ENCODE measurements around the gene NLGN4X. TPM values are rescaled to one million over a fixed set of nuclear protein-coding genes. Genes with fewer than 3 reads are reported as not detected.

Gene NLGN4X
- total and polyA plus RNA-seq, 2 donors (not counting 3 experiments of a cell fraction or from before 2014, with no cell fraction given) = 0.03 TPM; not detected in 1

GRCh38 chrX:6131287-6131686 lies 97.4 kb downstream of the NLGN4X start:
- H3K4me3 ChIP-seq (replicated peaks in 1 of 3; ENCODE audit: insufficient read depth in 1 of 3, low read depth in 1 of 3, low read length in 3 of 3) = no peak overlapping the region
- H4K20me1 ChIP-seq (replicated peaks; ENCODE audit: control insufficient read depth, extremely low read depth, insufficient read depth, low read length) = no peaks in the 10 kb centered on the region
- BruUV-seq (replicated peaks) = no TSS peak
- H3K9me1 ChIP-seq (replicated peaks; ENCODE audit: control insufficient read depth, extremely low read depth, insufficient read depth, low read length) = no peaks in the 10 kb centered on the region
- H3K4me1 ChIP-seq (ENCODE audit: control insufficient read depth, extremely low read depth, insufficient read depth, low read length) = no peaks in the 10 kb centered on the region
- intact Hi-C loops (cut with micrococcal nuclease) = no loop called here
- H3K9ac ChIP-seq (replicated peaks; ENCODE audit: extremely low read depth, insufficient read depth, low read length) = no peak overlapping the region
- no peak overlapping the region for H3K4me2 ChIP-seq (ENCODE audit: insufficient read depth, low read length)
- H3K79me2 ChIP-seq (ENCODE audit: control insufficient read depth, insufficient read depth, low read length) = no peaks in the 10 kb centered on the region
- H3K27ac ChIP-seq (ENCODE audit: insufficient read depth, low read depth, low read length) = no peak overlapping the region
- DNase-seq (ENCODE audit: low read depth, low spot score) (no peak), FAIRE-seq (no peak)
- POLR2A ChIA-PET = no interaction called here
- dilution Hi-C loops (cut with MboI; ENCODE audit: extremely low pct_ligation_motif_present, low sequenced_read_pairs) = no loop called here
- CTCF ChIA-PET = no interaction called here
- H3K36me3 ChIP-seq (ENCODE audit: control insufficient read depth in 2 of 2, extremely low read depth in 1 of 2, insufficient read depth in 2 of 2, low read length in 2 of 2) = no peaks in the 10 kb centered on the region
- no peaks in the 10 kb centered on the region for H3K27me3 ChIP-seq (ENCODE audit: control insufficient read depth in 2 of 2, insufficient read depth in 2 of 2, low read length in 2 of 2)
- H2AFZ ChIP-seq (ENCODE audit: low read depth, low read length) = no peak overlapping the region
- no peak for TF ChIP-seq MYC (IDR thresholded peaks at IDR 0.05; ENCODE audit: low read depth, low read length)
- TF ChIP-seq GATA2 (IDR thresholded peaks at IDR 0.05; ENCODE audit: insufficient read depth, insufficient read length, low read depth, low read length) = no peak
- TF ChIP-seq JUN (IDR thresholded peaks at IDR 0.05; ENCODE audit: borderline replicate concordance, insufficient read depth, insufficient read length, low read depth) = no peak
- TF ChIP-seq, protein P1, sequence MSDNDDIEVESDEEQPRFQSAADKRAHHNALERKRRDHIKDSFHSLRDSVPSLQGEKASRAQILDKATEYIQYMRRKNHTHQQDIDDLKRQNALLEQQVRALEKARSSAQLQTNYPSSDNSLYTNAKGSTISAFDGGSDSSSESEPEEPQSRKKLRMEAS (IDR thresholded peaks at IDR 0.05; ENCODE audit: insufficient read depth, insufficient read length) = no peak
- TF ChIP-seq, protein P2, sequence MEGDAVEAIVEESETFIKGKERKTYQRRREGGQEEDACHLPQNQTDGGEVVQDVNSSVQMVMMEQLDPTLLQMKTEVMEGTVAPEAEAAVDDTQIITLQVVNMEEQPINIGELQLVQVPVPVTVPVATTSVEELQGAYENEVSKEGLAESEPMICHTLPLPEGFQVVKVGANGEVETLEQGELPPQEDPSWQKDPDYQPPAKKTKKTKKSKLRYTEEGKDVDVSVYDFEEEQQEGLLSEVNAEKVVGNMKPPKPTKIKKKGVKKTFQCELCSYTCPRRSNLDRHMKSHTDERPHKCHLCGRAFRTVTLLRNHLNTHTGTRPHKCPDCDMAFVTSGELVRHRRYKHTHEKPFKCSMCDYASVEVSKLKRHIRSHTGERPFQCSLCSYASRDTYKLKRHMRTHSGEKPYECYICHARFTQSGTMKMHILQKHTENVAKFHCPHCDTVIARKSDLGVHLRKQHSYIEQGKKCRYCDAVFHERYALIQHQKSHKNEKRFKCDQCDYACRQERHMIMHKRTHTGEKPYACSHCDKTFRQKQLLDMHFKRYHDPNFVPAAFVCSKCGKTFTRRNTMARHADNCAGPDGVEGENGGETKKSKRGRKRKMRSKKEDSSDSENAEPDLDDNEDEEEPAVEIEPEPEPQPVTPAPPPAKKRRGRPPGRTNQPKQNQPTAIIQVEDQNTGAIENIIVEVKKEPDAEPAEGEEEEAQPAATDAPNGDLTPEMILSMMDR (IDR thresholded peaks at IDR 0.05; ENCODE audit: extremely low read depth in 1 of 2, insufficient read depth in 1 of 2, low read depth in 1 of 2, low read length in 2 of 2) = no peak
- TF ChIP-seq POLR2AphosphoS5 (IDR thresholded peaks at IDR 0.05; ENCODE audit: insufficient read depth, low read depth, low read length) = no peak
- no peak for TF ChIP-seq FOS (IDR thresholded peaks at IDR 0.05; ENCODE audit: borderline replicate concordance, insufficient read depth, low read length)
- no peak for TF ChIP-seq POLR2A (IDR thresholded peaks at IDR 0.05; ENCODE audit: low read depth, low read length)
- TF ChIP-seq EZH2 (IDR thresholded peaks at IDR 0.05; ENCODE audit: borderline replicate concordance, low read depth, low read length, severe bottlenecking) = no peak
- no peaks in the 10 kb centered on the region for H3K9me3 ChIP-seq (replicated peaks; ENCODE audit: control insufficient read depth, insufficient read depth, low read length)

Data from endothelial cell of umbilical vein (primary cell).